AG04450 (cell line): ENCODE data around the gene PLXNA2. TPM values are rescaled to one million over a fixed set of nuclear protein-coding genes. Genes with fewer than 3 reads are reported as not detected.

ENCODE experiments used
- CTCF ChIA-PET: fragments of 300-600, 350-600 bp; formaldehyde crosslinking; extraction: SDS; loops from one replicate; lab custom pipeline; 2022; ENCODE audit warnings: antibody characterized with exemption, inconsistent platforms; lab: Charles Lee
- POLR2A ChIA-PET: fragments of 350-600 bp; formaldehyde crosslinking; extraction: SDS; loops from one replicate; lab custom pipeline; 2021; ENCODE audit warnings: antibody characterized with exemption, inconsistent platforms; lab: Yijun Ruan, JAX
- DNase-seq: peaks from one replicate; pipeline ENCODE4 v3.0.0-alpha.2; 2011; ENCODE audit warnings: low read depth, low spot score
- H3K27ac ChIP-seq: one replicate; pipeline ENCODE4 v1.5.1; 2012; ENCODE audit warnings: low read depth, low read length, control low read depth
- H3K27me3 ChIP-seq: one replicate; pipeline ENCODE4 v1.6.0; 2012; ENCODE audit warnings: low read length; ENCODE audit not compliant: control insufficient read depth, insufficient read depth
- H3K4me3 ChIP-seq: 2 replicates; pipeline ENCODE4 v1.5.1; 2011; ENCODE audit warnings: mild to moderate bottlenecking, low read depth, low read length, control low read depth
- H3K9me3 ChIP-seq: 2 replicates; pipeline ENCODE4 v1.5.1; 2012; ENCODE audit warnings: low read length; ENCODE audit not compliant: control insufficient read depth, insufficient read depth
- polyA plus RNA-seq: library from polyadenylated mRNA; depleted of rRNA; stranded (reverse); fragments of >200 nt; gene quantifications from 2 replicates; pipeline ENCODE4 v1.2.3, GENCODE V29; 2011
- TF ChIP-seq, protein P1 (sequence below): IDR thresholded peaks from 2 replicates; pipeline ENCODE4 v1.5.1; 2011; ENCODE audit warnings: low read depth, low read length, control low read depth, inconsistent platforms

PLXNA2 gene
- polyA plus RNA-seq, 1 experiment: 0.10 TPM

DNA sequence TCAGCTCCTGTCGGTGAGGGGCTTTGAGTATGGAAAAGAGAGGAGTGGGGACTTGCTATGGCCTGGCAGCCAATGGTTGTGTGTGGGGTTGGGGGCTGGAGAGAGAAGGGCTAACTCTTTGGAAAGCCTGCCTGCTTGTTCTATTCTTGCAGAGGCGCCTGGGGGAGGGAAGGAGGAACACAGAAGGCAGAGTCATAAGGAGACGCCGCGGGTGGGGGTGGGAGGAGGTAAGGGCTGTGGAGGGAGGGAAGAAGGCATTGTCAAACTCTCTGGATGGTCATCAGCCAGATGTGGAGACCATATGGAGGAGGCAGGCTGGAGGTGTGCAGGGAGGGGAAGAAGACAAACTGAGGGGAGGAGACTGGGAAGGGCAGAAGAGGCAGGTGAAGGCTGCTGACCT, 70.0 kb downstream of the PLXNA2 start:
- no peak for DNase-seq
- CTCF ChIA-PET: interaction anchor here (1.2 kb wide), 1 partner anchor 70 kb away, joined by 3 read pairs; the partner anchor contains the start of gene PLXNA2

DNA sequence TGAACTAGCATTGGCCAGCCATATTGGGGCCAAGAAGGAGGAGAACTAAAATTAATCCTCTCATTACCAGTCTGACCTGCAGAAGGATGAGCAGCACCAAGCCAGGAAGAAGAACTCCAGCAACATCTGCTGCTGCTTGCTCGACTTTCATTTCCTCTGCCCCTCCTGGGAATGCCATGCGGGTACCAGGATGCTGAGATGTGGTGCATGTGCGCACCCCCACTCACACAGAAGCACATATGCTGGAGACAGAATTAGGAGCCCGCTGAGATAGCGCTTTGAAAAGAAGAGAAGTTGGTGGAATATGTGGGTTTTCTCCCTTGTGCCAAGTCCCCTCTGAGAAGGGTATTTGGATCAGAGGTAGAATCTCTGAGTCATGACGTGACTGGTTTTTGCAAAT, 70.4 kb downstream of the PLXNA2 start:
- H3K27me3 ChIP-seq: no peaks in the 10 kb centered on the region
- no peak overlapping the region for H3K27ac ChIP-seq
- POLR2A ChIA-PET: no interaction called here
- no peak overlapping the region for H3K4me3 ChIP-seq
- H3K9me3 ChIP-seq: no peaks in the 10 kb centered on the region
- TF ChIP-seq, protein P1, sequence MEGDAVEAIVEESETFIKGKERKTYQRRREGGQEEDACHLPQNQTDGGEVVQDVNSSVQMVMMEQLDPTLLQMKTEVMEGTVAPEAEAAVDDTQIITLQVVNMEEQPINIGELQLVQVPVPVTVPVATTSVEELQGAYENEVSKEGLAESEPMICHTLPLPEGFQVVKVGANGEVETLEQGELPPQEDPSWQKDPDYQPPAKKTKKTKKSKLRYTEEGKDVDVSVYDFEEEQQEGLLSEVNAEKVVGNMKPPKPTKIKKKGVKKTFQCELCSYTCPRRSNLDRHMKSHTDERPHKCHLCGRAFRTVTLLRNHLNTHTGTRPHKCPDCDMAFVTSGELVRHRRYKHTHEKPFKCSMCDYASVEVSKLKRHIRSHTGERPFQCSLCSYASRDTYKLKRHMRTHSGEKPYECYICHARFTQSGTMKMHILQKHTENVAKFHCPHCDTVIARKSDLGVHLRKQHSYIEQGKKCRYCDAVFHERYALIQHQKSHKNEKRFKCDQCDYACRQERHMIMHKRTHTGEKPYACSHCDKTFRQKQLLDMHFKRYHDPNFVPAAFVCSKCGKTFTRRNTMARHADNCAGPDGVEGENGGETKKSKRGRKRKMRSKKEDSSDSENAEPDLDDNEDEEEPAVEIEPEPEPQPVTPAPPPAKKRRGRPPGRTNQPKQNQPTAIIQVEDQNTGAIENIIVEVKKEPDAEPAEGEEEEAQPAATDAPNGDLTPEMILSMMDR: no peak
- CTCF ChIA-PET: interaction anchor here (1.2 kb wide), 1 partner anchor 71 kb away, joined by 3 read pairs; the partner anchor contains the start of gene PLXNA2
- no peak for DNase-seq

More for the DNA sequence above, 70.0 kb downstream of the PLXNA2 start:
- Histone ChIP-seq H3K27me3 (no peaks in the 10 kb centered on the region), H3K9me3 (no peaks in the 10 kb centered on the region), H3K4me3 (no peak overlapping the region), H3K27ac (no peak overlapping the region)
- TF ChIP-seq, protein P1: no peak
- POLR2A ChIA-PET: no interaction called here

DNA sequence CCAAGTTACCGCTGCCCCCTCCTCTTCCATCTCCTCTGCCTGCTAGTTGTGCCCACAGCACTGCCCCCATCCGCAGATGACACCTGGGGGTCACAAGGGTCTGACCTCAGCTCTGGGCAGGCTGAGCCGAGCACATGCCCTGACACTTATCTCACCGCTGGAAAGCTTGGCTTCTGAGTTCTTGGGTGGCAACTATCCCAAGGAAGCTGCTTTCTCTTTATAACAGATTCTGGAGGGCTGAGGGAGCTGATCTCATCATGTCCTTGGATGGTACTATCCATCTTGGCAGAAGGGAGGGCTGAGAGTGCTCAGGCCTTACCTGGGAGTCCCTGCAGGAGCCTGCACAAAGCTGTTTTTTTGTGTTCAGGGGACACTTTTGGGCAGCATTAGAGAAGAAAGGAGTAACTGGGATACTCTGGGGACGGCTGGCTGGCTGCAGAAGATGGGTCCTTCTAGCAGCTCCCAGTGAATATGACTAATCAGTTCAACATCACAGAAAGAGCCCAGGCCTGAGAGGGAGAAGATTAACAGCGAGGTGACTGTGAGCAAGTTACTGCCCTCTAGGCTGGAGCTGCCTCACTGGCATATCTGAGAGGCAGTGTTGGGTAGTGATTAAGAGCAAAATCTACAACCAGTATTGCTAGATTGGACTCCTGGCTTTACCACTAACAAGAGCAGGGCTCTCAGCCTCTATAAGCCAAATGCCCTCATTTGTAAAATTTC, 71.6 kb downstream of the PLXNA2 start:
- H3K4me3 ChIP-seq: no peak overlapping the region
- no peaks in the 10 kb centered on the region for H3K27me3 ChIP-seq
- DNase-seq: no peak
- H3K9me3 ChIP-seq: no peaks in the 10 kb centered on the region
- no peak overlapping the region for H3K27ac ChIP-seq
- TF ChIP-seq, protein P1: no peak
- POLR2A ChIA-PET: interaction anchor here (0.6 to 1.1 kb wide), 2 partner anchors 11 to 59 kb away, joined by 3 read pairs; no protein-coding TSS in a partner anchor
- CTCF ChIA-PET: no interaction called here

DNA sequence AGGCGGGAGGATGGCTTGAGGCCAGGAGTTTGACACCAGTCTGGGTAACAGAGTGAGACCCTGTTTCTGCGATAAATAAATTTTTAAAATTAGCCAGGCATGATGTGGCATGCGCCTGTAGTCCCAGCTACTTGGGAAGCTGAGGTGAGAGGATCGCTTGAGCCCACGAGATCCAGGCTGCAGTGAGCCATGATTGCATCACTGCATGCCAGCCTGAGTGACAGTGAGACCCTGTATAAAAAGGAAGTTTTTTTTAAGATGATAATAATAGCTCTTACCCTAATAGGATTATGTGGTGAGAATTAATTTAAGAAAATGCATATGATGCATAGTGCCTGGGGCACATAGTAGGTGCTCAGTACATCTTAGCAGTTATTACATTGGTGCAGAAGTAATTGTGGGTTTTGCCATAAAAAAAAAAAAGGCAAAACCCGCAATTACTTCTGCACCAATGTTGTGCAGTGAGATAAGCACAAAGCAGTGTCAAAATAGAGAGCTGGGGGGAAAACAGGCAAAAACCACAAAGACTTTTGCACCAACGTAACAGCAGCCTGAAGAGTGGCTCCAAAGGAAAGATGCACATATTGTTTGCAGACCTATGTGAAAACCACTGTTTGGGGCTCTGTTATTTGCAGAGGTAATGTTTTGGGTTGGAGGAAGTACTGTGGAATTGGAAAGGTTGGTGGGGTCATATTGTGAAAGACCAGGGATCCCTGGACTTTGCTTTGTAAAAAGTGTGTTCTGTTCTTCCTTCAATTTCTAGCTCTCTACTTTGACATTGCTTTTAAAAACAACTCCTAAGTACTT, 72.4 kb downstream of the PLXNA2 start:
- Histone ChIP-seq H3K4me3 (no peak overlapping the region), H3K9me3 (no peaks in the 10 kb centered on the region), H3K27me3 (no peaks in the 10 kb centered on the region), H3K27ac (no peak overlapping the region)
- TF ChIP-seq, protein P1: no peak
- DNase-seq: no peak
- POLR2A ChIA-PET: interaction anchor here (0.6 kb wide), 1 partner anchor 10 kb away, joined by 3 read pairs; no protein-coding TSS in a partner anchor
- CTCF ChIA-PET: no interaction called here
